ENCODE measurements around the gene GRK5.

DNA sequence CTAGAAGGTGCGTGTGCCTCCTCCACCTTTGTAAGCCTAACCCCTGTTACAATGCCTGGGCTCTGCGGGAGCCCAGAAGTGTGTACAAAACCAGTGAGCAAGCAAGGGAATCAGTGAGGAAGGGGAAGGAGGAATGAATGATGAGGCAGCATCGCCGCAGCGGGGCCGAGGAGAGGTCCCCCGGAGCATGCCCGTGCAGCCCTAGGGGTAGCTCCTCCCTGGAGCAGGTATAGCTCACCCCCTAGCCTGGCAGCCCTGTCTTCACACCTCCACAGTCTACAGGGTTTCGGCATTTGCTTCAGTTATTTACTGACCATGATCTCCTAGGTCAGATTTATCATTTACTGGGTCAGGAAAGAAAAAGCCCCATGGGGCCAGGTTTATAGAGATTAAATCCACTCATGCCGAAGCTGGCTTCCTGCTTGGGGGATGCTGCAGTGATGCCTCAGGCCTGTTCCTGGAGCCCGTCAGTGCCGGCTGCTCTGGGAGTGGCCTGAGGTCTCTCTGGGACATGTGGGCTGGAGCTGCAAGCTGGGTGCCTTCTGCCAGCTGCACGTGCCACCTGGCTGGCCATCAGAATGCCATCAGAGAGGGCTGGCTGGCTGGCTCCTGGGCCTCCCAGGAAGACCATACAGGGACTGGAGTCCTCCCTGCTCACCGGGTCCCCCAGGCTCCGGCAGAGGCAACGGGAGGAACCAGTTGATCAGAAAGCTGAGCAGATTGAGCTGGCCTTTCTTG lies 138.9 kb downstream of the GRK5 start:
- TF ChIP-seq, protein P1, sequence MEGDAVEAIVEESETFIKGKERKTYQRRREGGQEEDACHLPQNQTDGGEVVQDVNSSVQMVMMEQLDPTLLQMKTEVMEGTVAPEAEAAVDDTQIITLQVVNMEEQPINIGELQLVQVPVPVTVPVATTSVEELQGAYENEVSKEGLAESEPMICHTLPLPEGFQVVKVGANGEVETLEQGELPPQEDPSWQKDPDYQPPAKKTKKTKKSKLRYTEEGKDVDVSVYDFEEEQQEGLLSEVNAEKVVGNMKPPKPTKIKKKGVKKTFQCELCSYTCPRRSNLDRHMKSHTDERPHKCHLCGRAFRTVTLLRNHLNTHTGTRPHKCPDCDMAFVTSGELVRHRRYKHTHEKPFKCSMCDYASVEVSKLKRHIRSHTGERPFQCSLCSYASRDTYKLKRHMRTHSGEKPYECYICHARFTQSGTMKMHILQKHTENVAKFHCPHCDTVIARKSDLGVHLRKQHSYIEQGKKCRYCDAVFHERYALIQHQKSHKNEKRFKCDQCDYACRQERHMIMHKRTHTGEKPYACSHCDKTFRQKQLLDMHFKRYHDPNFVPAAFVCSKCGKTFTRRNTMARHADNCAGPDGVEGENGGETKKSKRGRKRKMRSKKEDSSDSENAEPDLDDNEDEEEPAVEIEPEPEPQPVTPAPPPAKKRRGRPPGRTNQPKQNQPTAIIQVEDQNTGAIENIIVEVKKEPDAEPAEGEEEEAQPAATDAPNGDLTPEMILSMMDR (IDR thresholded peaks at IDR 0.05): no peak
- TF ChIP-seq ZFX (IDR thresholded peaks at IDR 0.05; ENCODE audit: borderline replicate concordance): no peak
